Measurements from ENCODE around the gene PNMT.

DNA sequence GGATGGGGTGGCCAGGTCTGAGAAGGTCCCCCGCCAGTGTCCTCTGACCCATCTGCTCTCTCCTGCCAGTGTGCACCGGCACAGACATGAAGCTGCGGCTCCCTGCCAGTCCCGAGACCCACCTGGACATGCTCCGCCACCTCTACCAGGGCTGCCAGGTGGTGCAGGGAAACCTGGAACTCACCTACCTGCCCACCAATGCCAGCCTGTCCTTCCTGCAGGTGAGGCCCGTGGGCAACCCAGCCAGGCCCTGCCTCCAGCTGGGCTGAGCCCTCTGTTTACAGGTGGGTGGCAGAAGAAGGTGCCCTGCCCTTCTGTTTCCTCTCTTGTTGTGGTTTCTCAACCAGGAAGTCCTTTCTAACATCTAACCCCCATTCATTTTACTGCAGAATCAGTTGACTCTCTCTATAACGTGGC lies 38.7 kb downstream of the PNMT start:
- TF ChIP-seq, protein P1, sequence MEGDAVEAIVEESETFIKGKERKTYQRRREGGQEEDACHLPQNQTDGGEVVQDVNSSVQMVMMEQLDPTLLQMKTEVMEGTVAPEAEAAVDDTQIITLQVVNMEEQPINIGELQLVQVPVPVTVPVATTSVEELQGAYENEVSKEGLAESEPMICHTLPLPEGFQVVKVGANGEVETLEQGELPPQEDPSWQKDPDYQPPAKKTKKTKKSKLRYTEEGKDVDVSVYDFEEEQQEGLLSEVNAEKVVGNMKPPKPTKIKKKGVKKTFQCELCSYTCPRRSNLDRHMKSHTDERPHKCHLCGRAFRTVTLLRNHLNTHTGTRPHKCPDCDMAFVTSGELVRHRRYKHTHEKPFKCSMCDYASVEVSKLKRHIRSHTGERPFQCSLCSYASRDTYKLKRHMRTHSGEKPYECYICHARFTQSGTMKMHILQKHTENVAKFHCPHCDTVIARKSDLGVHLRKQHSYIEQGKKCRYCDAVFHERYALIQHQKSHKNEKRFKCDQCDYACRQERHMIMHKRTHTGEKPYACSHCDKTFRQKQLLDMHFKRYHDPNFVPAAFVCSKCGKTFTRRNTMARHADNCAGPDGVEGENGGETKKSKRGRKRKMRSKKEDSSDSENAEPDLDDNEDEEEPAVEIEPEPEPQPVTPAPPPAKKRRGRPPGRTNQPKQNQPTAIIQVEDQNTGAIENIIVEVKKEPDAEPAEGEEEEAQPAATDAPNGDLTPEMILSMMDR (IDR thresholded peaks at IDR 0.05), result no peak
- no peak for TF ChIP-seq POLR2AphosphoS5 (IDR thresholded peaks at IDR 0.05)
- TF ChIP-seq EP300 (IDR thresholded peaks at IDR 0.05), result no peak
- no peak for TF ChIP-seq POLR2A (IDR thresholded peaks at IDR 0.05)
